ENCODE results near the gene DOK6. TPM values are rescaled to one million over a fixed set of nuclear protein-coding genes. Genes with fewer than 3 reads are reported as not detected.

DOK6 gene
- total RNA-seq, 1 experiment from 2014 or later, result not detected

- no peaks in the 10 kb centered on the region for H4K20me1 ChIP-seq (ENCODE audit: insufficient read depth)
- H3K4me3 ChIP-seq, result no peak overlapping the region
- TF ChIP-seq EZH2 (IDR thresholded peaks at IDR 0.05; ENCODE audit: low read depth), result no peak
- TF ChIP-seq, protein P1, sequence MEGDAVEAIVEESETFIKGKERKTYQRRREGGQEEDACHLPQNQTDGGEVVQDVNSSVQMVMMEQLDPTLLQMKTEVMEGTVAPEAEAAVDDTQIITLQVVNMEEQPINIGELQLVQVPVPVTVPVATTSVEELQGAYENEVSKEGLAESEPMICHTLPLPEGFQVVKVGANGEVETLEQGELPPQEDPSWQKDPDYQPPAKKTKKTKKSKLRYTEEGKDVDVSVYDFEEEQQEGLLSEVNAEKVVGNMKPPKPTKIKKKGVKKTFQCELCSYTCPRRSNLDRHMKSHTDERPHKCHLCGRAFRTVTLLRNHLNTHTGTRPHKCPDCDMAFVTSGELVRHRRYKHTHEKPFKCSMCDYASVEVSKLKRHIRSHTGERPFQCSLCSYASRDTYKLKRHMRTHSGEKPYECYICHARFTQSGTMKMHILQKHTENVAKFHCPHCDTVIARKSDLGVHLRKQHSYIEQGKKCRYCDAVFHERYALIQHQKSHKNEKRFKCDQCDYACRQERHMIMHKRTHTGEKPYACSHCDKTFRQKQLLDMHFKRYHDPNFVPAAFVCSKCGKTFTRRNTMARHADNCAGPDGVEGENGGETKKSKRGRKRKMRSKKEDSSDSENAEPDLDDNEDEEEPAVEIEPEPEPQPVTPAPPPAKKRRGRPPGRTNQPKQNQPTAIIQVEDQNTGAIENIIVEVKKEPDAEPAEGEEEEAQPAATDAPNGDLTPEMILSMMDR (conservative IDR thresholded peaks at IDR 0.05), result no peak
- no peak overlapping the region for H3K4me2 ChIP-seq
- no peaks in the 10 kb centered on the region for H3K79me2 ChIP-seq (ENCODE audit: low read depth)
- ChIA-PET CTCF (no interaction called here), POLR2A (ENCODE audit: unreplicated experiment) (no interaction called here)
- no TSS peak for BruUV-seq (replicated peaks)
- no peaks in the 10 kb centered on the region for H3K4me1 ChIP-seq (replicated peaks; ENCODE audit: insufficient read depth)
- no peaks in the 10 kb centered on the region for H3K36me3 ChIP-seq (ENCODE audit: low read depth)
- intact Hi-C loops (cut with micrococcal nuclease; ENCODE audit: unreplicated experiment), result no loop called here
- H3K27ac ChIP-seq, result no peak overlapping the region
- DNase-seq, result no peak
- H2AFZ ChIP-seq, result no peak overlapping the region
- no peaks in the 10 kb centered on the region for H3K27me3 ChIP-seq (ENCODE audit: insufficient read depth, low read depth)
- H3K9me2 ChIP-seq (ENCODE audit: insufficient read depth), result no peaks in the 10 kb centered on the region; the same call in 1 of the 2 replicates
- H3K9me3 ChIP-seq (ENCODE audit: insufficient read depth, low read depth), result no peaks in the 10 kb centered on the region
- no peaks in the 10 kb centered on the region for H3F3A ChIP-seq (ENCODE audit: insufficient read depth, low read depth)
Measured at GRCh38 chr18:69872661-69873060, 472.0 kb downstream of the DOK6 start.

- Histone ChIP-seq H3K9me2 (ENCODE audit: insufficient read depth) (no peaks in the 10 kb centered on the region), H3K36me3 (ENCODE audit: low read depth) (no peaks in the 10 kb centered on the region), H3K4me2 (no peak overlapping the region), H3K27ac (no peak overlapping the region), H3K4me1 (replicated peaks; ENCODE audit: insufficient read depth) (no peaks in the 10 kb centered on the region), H3F3A (ENCODE audit: insufficient read depth, low read depth) (no peaks in the 10 kb centered on the region), H3K79me2 (ENCODE audit: low read depth) (no peaks in the 10 kb centered on the region), H2AFZ (no peak overlapping the region), H3K9me3 (ENCODE audit: insufficient read depth, low read depth) (no peaks in the 10 kb centered on the region), H4K20me1 (ENCODE audit: insufficient read depth) (no peaks in the 10 kb centered on the region), H3K27me3 (ENCODE audit: insufficient read depth, low read depth) (no peaks in the 10 kb centered on the region), H3K4me3 (no peak overlapping the region)
- POLR2A ChIA-PET (ENCODE audit: unreplicated experiment), result no interaction called here
- TF ChIP-seq, protein P1 (conservative IDR thresholded peaks at IDR 0.05), result no peak
- TF ChIP-seq EZH2 (IDR thresholded peaks at IDR 0.05; ENCODE audit: low read depth), result no peak
- no peak for DNase-seq
- CTCF ChIA-PET, result no interaction called here
- intact Hi-C loops (cut with micrococcal nuclease; ENCODE audit: unreplicated experiment), result no loop called here
- BruUV-seq (replicated peaks), result no TSS peak
Measured at GRCh38 chr18:69874058-69874457, 473.4 kb downstream of the DOK6 start.

- BruUV-seq (replicated peaks), result no TSS peak
- no peak overlapping the region for H3K27ac ChIP-seq
- TF ChIP-seq, protein P1 (conservative IDR thresholded peaks at IDR 0.05), result no peak
- no peak for TF ChIP-seq EZH2 (IDR thresholded peaks at IDR 0.05; ENCODE audit: low read depth)
- POLR2A ChIA-PET (ENCODE audit: unreplicated experiment), result no interaction called here
- H3K79me2 ChIP-seq (ENCODE audit: low read depth), result no peaks in the 10 kb centered on the region
- H3K27me3 ChIP-seq (ENCODE audit: insufficient read depth, low read depth), result no peaks in the 10 kb centered on the region
- intact Hi-C loops (cut with micrococcal nuclease; ENCODE audit: unreplicated experiment), result no loop called here
- no peaks in the 10 kb centered on the region for H4K20me1 ChIP-seq (ENCODE audit: insufficient read depth)
- CTCF ChIA-PET, result no interaction called here
- H3K36me3 ChIP-seq (ENCODE audit: low read depth), result no peaks in the 10 kb centered on the region
- no peaks in the 10 kb centered on the region for H3F3A ChIP-seq (ENCODE audit: insufficient read depth, low read depth)
- no peaks in the 10 kb centered on the region for H3K9me3 ChIP-seq (ENCODE audit: insufficient read depth, low read depth)
- no peaks in the 10 kb centered on the region for H3K4me1 ChIP-seq (replicated peaks; ENCODE audit: insufficient read depth)
- H3K4me3 ChIP-seq, result no peak overlapping the region
- H3K9me2 ChIP-seq (ENCODE audit: insufficient read depth), result no peaks in the 10 kb centered on the region
- H3K4me2 ChIP-seq, result no peak overlapping the region
- H2AFZ ChIP-seq, result no peak overlapping the region
- DNase-seq, result no peak
Measured at GRCh38 chr18:69876490-69876889, 475.8 kb downstream of the DOK6 start.

Data from PC-9 (cell line).